Measurements from ENCODE around the gene RDH16.
A peak's percentile ranks its signal among the peaks of the same experiment; 100 is the strongest.
"Not testable (repeated sequence)": the region's sequence is repeated elsewhere in the genome, so short reads cannot be mapped to it uniquely, and the experiment has no call there.

The RDH16 gene

GRCh38 chr12:56988207-56988739, 30.9 kb upstream of the RDH16 start:
- Histone ChIP-seq H3K9ac (ENCODE audit: low read length) (no peak overlapping the region), H3K27me3 (ENCODE audit: insufficient read depth, low read length) (0 out of 2 replicates have a peak, but pooled peaks cover 6% of the 10 kb centered on the region), H3K4me1 (ENCODE audit: insufficient read depth, low read length, severe bottlenecking) (no peaks in the 10 kb centered on the region), H3K36me3 (ENCODE audit: insufficient read depth, low read length) (no peaks in the 10 kb centered on the region), H2AFZ (ENCODE audit: low read length) (no peak overlapping the region), H4K20me1 (ENCODE audit: insufficient read depth, low read length) (no peaks in the 10 kb centered on the region), H3K9me3 (ENCODE audit: low read length) (no peaks in the 10 kb centered on the region), H3K4me3 (ENCODE audit: low read depth, low read length, poor library complexity, severe bottlenecking) (no peak overlapping the region), H3K79me2 (ENCODE audit: insufficient read depth, low read length) (no peaks in the 10 kb centered on the region), H3K27ac (ENCODE audit: low read depth, low read length, poor library complexity, severe bottlenecking) (no peak overlapping the region), H3K9me2 (ENCODE audit: low read depth, low read length) (no peaks in the 10 kb centered on the region), H3F3A (ENCODE audit: insufficient read depth, low read length) (no peaks in the 10 kb centered on the region), H3K4me2 (ENCODE audit: low read length) (no peak overlapping the region)
- TF ChIP-seq EZH2 (IDR thresholded peaks at IDR 0.05; ENCODE audit: borderline replicate concordance, low read length), result no peak
- no peak for TF ChIP-seq CTCF (IDR thresholded peaks at IDR 0.05; ENCODE audit: low read length)

GRCh38 chr12:56987551-56988053, 30.2 kb upstream of the RDH16 start:
- Histone ChIP-seq H3K36me3 (ENCODE audit: insufficient read depth, low read length) (no peaks in the 10 kb centered on the region), H3K79me2 (ENCODE audit: insufficient read depth, low read length) (no peaks in the 10 kb centered on the region), H3K4me2 (ENCODE audit: low read length) (no peak overlapping the region), H4K20me1 (ENCODE audit: insufficient read depth, low read length) (no peaks in the 10 kb centered on the region), H3F3A (ENCODE audit: insufficient read depth, low read length) (no peaks in the 10 kb centered on the region), H3K9ac (ENCODE audit: low read length) (no peak overlapping the region), H3K27me3 (ENCODE audit: insufficient read depth, low read length) (0 out of 2 replicates have a peak, but pooled peaks cover 6% of the 10 kb centered on the region), H3K4me1 (ENCODE audit: insufficient read depth, low read length, severe bottlenecking) (no peaks in the 10 kb centered on the region), H3K4me3 (ENCODE audit: low read depth, low read length, poor library complexity, severe bottlenecking) (no peak overlapping the region), H2AFZ (ENCODE audit: low read length) (no peak overlapping the region), H3K9me3 (ENCODE audit: low read length) (no peaks in the 10 kb centered on the region), H3K27ac (ENCODE audit: low read depth, low read length, poor library complexity, severe bottlenecking) (no peak overlapping the region), H3K9me2 (ENCODE audit: low read depth, low read length) (no peaks in the 10 kb centered on the region)
- TF ChIP-seq EZH2 (IDR thresholded peaks at IDR 0.05; ENCODE audit: borderline replicate concordance, low read length) (no peak), CTCF (IDR thresholded peaks at IDR 0.05; ENCODE audit: low read length) (peak; percentile 88)

- H3K4me2 ChIP-seq (ENCODE audit: low read length), result no peak overlapping the region
These were observed 29.6 kb upstream of the RDH16 start for GRCh38 chr12:56987011-56987410.

GRCh38 chr12:56985714-56986113, 28.3 kb upstream of the RDH16 start:
- not testable (repeated sequence) for H4K20me1 ChIP-seq (ENCODE audit: insufficient read depth, low read length); H3K9me3 ChIP-seq (ENCODE audit: low read length); H3K36me3 ChIP-seq (ENCODE audit: insufficient read depth, low read length); H3K79me2 ChIP-seq (ENCODE audit: insufficient read depth, low read length); H3K4me2 ChIP-seq (ENCODE audit: low read length); H3K4me3 ChIP-seq (ENCODE audit: low read depth, low read length, poor library complexity, severe bottlenecking); H3F3A ChIP-seq (ENCODE audit: insufficient read depth, low read length); H3K27me3 ChIP-seq (ENCODE audit: insufficient read depth, low read length); H2AFZ ChIP-seq (ENCODE audit: low read length); H3K4me1 ChIP-seq (ENCODE audit: insufficient read depth, low read length, severe bottlenecking); H3K9me2 ChIP-seq (ENCODE audit: low read depth, low read length); H3K27ac ChIP-seq (ENCODE audit: low read depth, low read length, poor library complexity, severe bottlenecking); H3K9ac ChIP-seq (ENCODE audit: low read length)

More at GRCh38 chr12:56987011-56987410, 29.6 kb upstream of the RDH16 start:
- Histone ChIP-seq H3K27me3 (ENCODE audit: insufficient read depth, low read length) (0 out of 2 replicates have a peak, but pooled peaks cover 6% of the 10 kb centered on the region), H3K9ac (ENCODE audit: low read length) (no peak overlapping the region), H3K36me3 (ENCODE audit: insufficient read depth, low read length) (no peaks in the 10 kb centered on the region), H3K9me3 (ENCODE audit: low read length) (no peaks in the 10 kb centered on the region), H3K9me2 (ENCODE audit: low read depth, low read length) (no peaks in the 10 kb centered on the region), H3F3A (ENCODE audit: insufficient read depth, low read length) (no peaks in the 10 kb centered on the region), H3K27ac (ENCODE audit: low read depth, low read length, poor library complexity, severe bottlenecking) (no peak overlapping the region), H3K4me1 (ENCODE audit: insufficient read depth, low read length, severe bottlenecking) (no peaks in the 10 kb centered on the region), H3K4me3 (ENCODE audit: low read depth, low read length, poor library complexity, severe bottlenecking) (no peak overlapping the region), H4K20me1 (ENCODE audit: insufficient read depth, low read length) (no peaks in the 10 kb centered on the region), H3K79me2 (ENCODE audit: insufficient read depth, low read length) (no peaks in the 10 kb centered on the region), H2AFZ (ENCODE audit: low read length) (no peak overlapping the region)
- TF ChIP-seq CTCF (IDR thresholded peaks at IDR 0.05; ENCODE audit: low read length) (no peak), EZH2 (IDR thresholded peaks at IDR 0.05; ENCODE audit: borderline replicate concordance, low read length) (no peak)

All from OCI-LY1 (cell line).